Ishikawa (cell line): ENCODE data around the gene CDK6.
A peak's percentile ranks its signal among the peaks of the same experiment; 100 is the strongest.

ENCODE experiments used
- CEBPB ChIP-seq: IDR thresholded peaks from 2 replicates; pipeline ENCODE4 v1.6.1; 2012
- CREB1 ChIP-seq: IDR thresholded peaks from 2 replicates; pipeline ENCODE4 v1.6.1; 2012; ENCODE audit warnings: low read depth
- EGR1 ChIP-seq: IDR thresholded peaks from 2 replicates; pipeline ENCODE4 v1.6.1; 2012
- EP300 ChIP-seq: IDR thresholded peaks from 2 replicates; pipeline ENCODE4 v1.6.1; 2012; ENCODE audit warnings: borderline replicate concordance
- FOXM1 ChIP-seq: IDR thresholded peaks from 2 replicates; pipeline ENCODE4 v1.6.1; 2012; ENCODE audit warnings: low read depth, borderline replicate concordance
- MAX ChIP-seq: IDR thresholded peaks from 2 replicates; pipeline ENCODE4 v1.6.1; 2012
- NFIC ChIP-seq: IDR thresholded peaks from 2 replicates; pipeline ENCODE4 v1.6.1; 2012
- RAD21 ChIP-seq: IDR thresholded peaks from 2 replicates; pipeline ENCODE4 v1.6.1; 2012; ENCODE audit warnings: low read depth
- TAF1 ChIP-seq: IDR thresholded peaks from 2 replicates; pipeline ENCODE4 v1.6.1; 2012; ENCODE audit warnings: low read depth, mild to moderate bottlenecking
- TCF12 ChIP-seq: IDR thresholded peaks from 2 replicates; pipeline ENCODE4 v1.6.1; 2012; ENCODE audit warnings: low read depth
- TEAD4 ChIP-seq: IDR thresholded peaks from 2 replicates; pipeline ENCODE4 v1.6.1; 2012
- YY1 ChIP-seq: IDR thresholded peaks from 2 replicates; pipeline ENCODE4 v1.6.1; 2012; ENCODE audit warnings: low read depth
- ZBTB7A ChIP-seq: IDR thresholded peaks from 2 replicates; pipeline ENCODE4 v1.6.1; 2012; ENCODE audit warnings: low read depth
- TF ChIP-seq, protein P1 (sequence below): IDR thresholded peaks from 2 replicates; pipeline ENCODE4 v1.6.1; 2012
- TF ChIP-seq, protein P2 (sequence below): IDR thresholded peaks from 2 replicates; pipeline ENCODE4 v1.6.1; 2012; ENCODE audit warnings: low read depth, mild to moderate bottlenecking

Gene CDK6

GRCh38 chr7:92811158-92811557 lies 25.2 kb downstream of the CDK6 start:
- no peak for TF ChIP-seq CREB1
- TF ChIP-seq CEBPB: no peak
- no peak for TF ChIP-seq YY1
- TF ChIP-seq, protein P1, sequence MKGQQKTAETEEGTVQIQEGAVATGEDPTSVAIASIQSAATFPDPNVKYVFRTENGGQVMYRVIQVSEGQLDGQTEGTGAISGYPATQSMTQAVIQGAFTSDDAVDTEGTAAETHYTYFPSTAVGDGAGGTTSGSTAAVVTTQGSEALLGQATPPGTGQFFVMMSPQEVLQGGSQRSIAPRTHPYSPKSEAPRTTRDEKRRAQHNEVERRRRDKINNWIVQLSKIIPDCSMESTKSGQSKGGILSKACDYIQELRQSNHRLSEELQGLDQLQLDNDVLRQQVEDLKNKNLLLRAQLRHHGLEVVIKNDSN: no peak
- no peak for TF ChIP-seq TAF1
- no peak for TF ChIP-seq TCF12

- TF ChIP-seq ZBTB7A: no peak
- no peak for TF ChIP-seq EP300
- TF ChIP-seq MAX: peak; percentile 53
- TF ChIP-seq CEBPB: 0 out of 2 replicates have a peak, but pooled peaks have one; percentile 65
- no peak for TF ChIP-seq TAF1
- TF ChIP-seq, protein P2, sequence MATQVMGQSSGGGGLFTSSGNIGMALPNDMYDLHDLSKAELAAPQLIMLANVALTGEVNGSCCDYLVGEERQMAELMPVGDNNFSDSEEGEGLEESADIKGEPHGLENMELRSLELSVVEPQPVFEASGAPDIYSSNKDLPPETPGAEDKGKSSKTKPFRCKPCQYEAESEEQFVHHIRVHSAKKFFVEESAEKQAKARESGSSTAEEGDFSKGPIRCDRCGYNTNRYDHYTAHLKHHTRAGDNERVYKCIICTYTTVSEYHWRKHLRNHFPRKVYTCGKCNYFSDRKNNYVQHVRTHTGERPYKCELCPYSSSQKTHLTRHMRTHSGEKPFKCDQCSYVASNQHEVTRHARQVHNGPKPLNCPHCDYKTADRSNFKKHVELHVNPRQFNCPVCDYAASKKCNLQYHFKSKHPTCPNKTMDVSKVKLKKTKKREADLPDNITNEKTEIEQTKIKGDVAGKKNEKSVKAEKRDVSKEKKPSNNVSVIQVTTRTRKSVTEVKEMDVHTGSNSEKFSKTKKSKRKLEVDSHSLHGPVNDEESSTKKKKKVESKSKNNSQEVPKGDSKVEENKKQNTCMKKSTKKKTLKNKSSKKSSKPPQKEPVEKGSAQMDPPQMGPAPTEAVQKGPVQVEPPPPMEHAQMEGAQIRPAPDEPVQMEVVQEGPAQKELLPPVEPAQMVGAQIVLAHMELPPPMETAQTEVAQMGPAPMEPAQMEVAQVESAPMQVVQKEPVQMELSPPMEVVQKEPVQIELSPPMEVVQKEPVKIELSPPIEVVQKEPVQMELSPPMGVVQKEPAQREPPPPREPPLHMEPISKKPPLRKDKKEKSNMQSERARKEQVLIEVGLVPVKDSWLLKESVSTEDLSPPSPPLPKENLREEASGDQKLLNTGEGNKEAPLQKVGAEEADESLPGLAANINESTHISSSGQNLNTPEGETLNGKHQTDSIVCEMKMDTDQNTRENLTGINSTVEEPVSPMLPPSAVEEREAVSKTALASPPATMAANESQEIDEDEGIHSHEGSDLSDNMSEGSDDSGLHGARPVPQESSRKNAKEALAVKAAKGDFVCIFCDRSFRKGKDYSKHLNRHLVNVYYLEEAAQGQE: no peak
- no peak for TF ChIP-seq FOXM1
- TF ChIP-seq, protein P1: no peak
- TF ChIP-seq YY1: no peak
- no peak for TF ChIP-seq EGR1
- no peak for TF ChIP-seq TCF12
- peak; percentile 58 for TF ChIP-seq TEAD4
- no peak for TF ChIP-seq RAD21
- TF ChIP-seq NFIC: peak; percentile 46; the same call in 1 of the 2 replicates
- TF ChIP-seq CREB1: no peak
Observed at GRCh38 chr7:92809760-92810573, 26.4 kb downstream of the CDK6 start.

- no peak for TF ChIP-seq RAD21
- TF ChIP-seq TAF1: no peak
- TF ChIP-seq ZBTB7A: no peak
- TF ChIP-seq, protein P2: no peak
- no peak for TF ChIP-seq NFIC
- no peak for TF ChIP-seq MAX
- no peak for TF ChIP-seq FOXM1
- no peak for TF ChIP-seq TCF12
- no peak for TF ChIP-seq CREB1
- no peak for TF ChIP-seq TEAD4
- no peak for TF ChIP-seq EGR1
- TF ChIP-seq EP300: no peak
- no peak for TF ChIP-seq YY1
- TF ChIP-seq, protein P1: no peak
- TF ChIP-seq CEBPB: no peak
Observed at GRCh38 chr7:92809397-92809759, 27.0 kb downstream of the CDK6 start.

- TF ChIP-seq YY1 (no peak), MAX (no peak), NFIC (no peak), ZBTB7A (no peak), TCF12 (no peak), EP300 (no peak), CEBPB (no peak), EGR1 (no peak)
- TF ChIP-seq, protein P2: no peak
Observed at GRCh38 chr7:92808635-92809034, 27.7 kb downstream of the CDK6 start.
